Measurements from ENCODE around the gene CACNG8. TPM values are rescaled to one million over a fixed set of nuclear protein-coding genes. Genes with fewer than 3 reads are reported as not detected.

The CACNG8 gene
- total and polyA plus RNA-seq, 3 experiments from 2014 or later: not detected

- Histone ChIP-seq H3K4me1 (ENCODE audit: insufficient read depth, low read length) (no peaks in the 10 kb centered on the region), H3K9me3 (ENCODE audit: low read length) (no peaks in the 10 kb centered on the region), H3K36me3 (ENCODE audit: insufficient read depth, low read length) (no peaks in the 10 kb centered on the region), H3K27me3 (ENCODE audit: insufficient read depth, low read length, poor library complexity, severe bottlenecking) (peaks cover 15% of the 10 kb centered on the region), H3K27ac (ENCODE audit: low read depth, low read length) (no peak within 1 kb of the TSS), H3K4me3 (ENCODE audit: low read length) (no peak within 1 kb of the TSS)
- POLR2A ChIA-PET: no interaction called here
- Mint-ChIP-seq H3K27me3 (peaks cover 36 to 47% of the 10 kb centered on the region in 2 donors), H3K27ac (no peak within 1 kb of the TSS), H3K36me3 (peaks cover 0 to 4% (median 0%) of the 10 kb centered on the region in 3 donors), H3K9me3 (peaks cover 0 to 2% (median 0%) of the 10 kb centered on the region in 5 donors), H3K4me1 (peaks cover 0 to 5% (median 4%) of the 10 kb centered on the region in 3 donors), H3K4me3 (peak within 1 kb of the TSS in 3 of 7 donors; percentile 26 to 63 (median 41))
- no peak for DNase-seq
- CTCF ChIA-PET: no interaction called here
These were observed 28.7 kb downstream of the CACNG8 start, which contains the start of gene CACNG6 for GRCh38 chr19:53991224-53992113. Gene CACNG6, plus strand, starts transcription at chr19:53991637. Its CDS starts 1,241 bp downstream, at chr19:53992878.

GRCh38 chr19:53992211-53992610, 29.5 kb downstream of the CACNG8 start:
- Mint-ChIP-seq H3K27ac (no peak overlapping the region), H3K4me1 (peaks cover 0 to 5% (median 4%) of the 10 kb centered on the region in 3 donors), H3K36me3 (peaks cover 0 to 4% (median 0%) of the 10 kb centered on the region in 3 donors), H3K27me3 (peaks cover 36 to 50% of the 10 kb centered on the region in 2 donors), H3K9me3 (peaks cover 0 to 2% (median 0%) of the 10 kb centered on the region in 5 donors), H3K4me3 (peak overlapping the region in 2 of 7 donors; percentile 41 to 63)
- H3K4me1 ChIP-seq (ENCODE audit: insufficient read depth, low read length): no peaks in the 10 kb centered on the region
- no peak overlapping the region for H3K27ac ChIP-seq (ENCODE audit: low read depth, low read length)
- peaks cover 15% of the 10 kb centered on the region for H3K27me3 ChIP-seq (ENCODE audit: insufficient read depth, low read length, poor library complexity, severe bottlenecking)
- ChIA-PET POLR2A (no interaction called here), CTCF (no interaction called here)
- H3K36me3 ChIP-seq (ENCODE audit: insufficient read depth, low read length): no peaks in the 10 kb centered on the region
- DNase-seq: no peak
- H3K4me3 ChIP-seq (ENCODE audit: low read length): no peak overlapping the region
- H3K9me3 ChIP-seq (ENCODE audit: low read length): no peaks in the 10 kb centered on the region

- ChIA-PET POLR2A (no interaction called here), CTCF (no interaction called here)
- no peak overlapping the region for H3K27ac Mint-ChIP-seq
- peaks cover 0 to 2% (median 0%) of the 10 kb centered on the region in 5 donors for H3K9me3 Mint-ChIP-seq
- H3K4me1 ChIP-seq (ENCODE audit: insufficient read depth, low read length): no peaks in the 10 kb centered on the region
- no peak for DNase-seq
- H3K27me3 Mint-ChIP-seq: peaks cover 36 to 55% of the 10 kb centered on the region in 2 donors
- H3K27ac ChIP-seq (ENCODE audit: low read depth, low read length): no peak overlapping the region
- H3K9me3 ChIP-seq (ENCODE audit: low read length): no peaks in the 10 kb centered on the region
- peaks cover 0 to 5% (median 4%) of the 10 kb centered on the region in 3 donors for H3K4me1 Mint-ChIP-seq
- H3K27me3 ChIP-seq (ENCODE audit: insufficient read depth, low read length, poor library complexity, severe bottlenecking): peaks cover 19% of the 10 kb centered on the region
- no peak overlapping the region for H3K4me3 Mint-ChIP-seq
- peaks cover 0 to 4% (median 0%) of the 10 kb centered on the region in 3 donors for H3K36me3 Mint-ChIP-seq
- H3K4me3 ChIP-seq (ENCODE audit: low read length): no peak overlapping the region
- H3K36me3 ChIP-seq (ENCODE audit: insufficient read depth, low read length): no peaks in the 10 kb centered on the region
These were observed 30.1 kb downstream of the CACNG8 start for GRCh38 chr19:53992815-53993214.

GRCh38 chr19:53993448-53993847, 30.7 kb downstream of the CACNG8 start:
- POLR2A ChIA-PET: no interaction called here
- peaks cover 19% of the 10 kb centered on the region for H3K27me3 ChIP-seq (ENCODE audit: insufficient read depth, low read length, poor library complexity, severe bottlenecking)
- no peaks in the 10 kb centered on the region for H3K4me1 ChIP-seq (ENCODE audit: insufficient read depth, low read length)
- no peak for DNase-seq
- Mint-ChIP-seq H3K9me3 (peaks cover 0 to 2% (median 0%) of the 10 kb centered on the region in 5 donors), H3K27ac (no peak overlapping the region), H3K27me3 (peaks cover 36 to 55% of the 10 kb centered on the region in 2 donors), H3K4me1 (peaks cover 0 to 5% (median 4%) of the 10 kb centered on the region in 3 donors), H3K36me3 (peaks cover 0 to 4% (median 0%) of the 10 kb centered on the region in 3 donors), H3K4me3 (no peak overlapping the region)
- CTCF ChIA-PET: no interaction called here
- no peaks in the 10 kb centered on the region for H3K36me3 ChIP-seq (ENCODE audit: insufficient read depth, low read length)
- no peak overlapping the region for H3K27ac ChIP-seq (ENCODE audit: low read depth, low read length)
- H3K4me3 ChIP-seq (ENCODE audit: low read length): no peak overlapping the region
- H3K9me3 ChIP-seq (ENCODE audit: low read length): no peaks in the 10 kb centered on the region

GRCh38 chr19:53994811-53995210, 32.1 kb downstream of the CACNG8 start:
- Histone ChIP-seq H3K27me3 (ENCODE audit: insufficient read depth, low read length, poor library complexity, severe bottlenecking) (peaks cover 21% of the 10 kb centered on the region), H3K27ac (ENCODE audit: low read depth, low read length) (no peak overlapping the region), H3K4me3 (ENCODE audit: low read length) (no peak overlapping the region), H3K9me3 (ENCODE audit: low read length) (no peaks in the 10 kb centered on the region), H3K36me3 (ENCODE audit: insufficient read depth, low read length) (no peaks in the 10 kb centered on the region), H3K4me1 (ENCODE audit: insufficient read depth, low read length) (no peaks in the 10 kb centered on the region)
- Mint-ChIP-seq H3K27me3 (peaks cover 34 to 60% of the 10 kb centered on the region in 2 donors), H3K36me3 (no peaks in the 10 kb centered on the region), H3K9me3 (no peaks in the 10 kb centered on the region), H3K27ac (no peak overlapping the region), H3K4me1 (peaks cover 0 to 5% (median 4%) of the 10 kb centered on the region in 3 donors), H3K4me3 (no peak overlapping the region)
- POLR2A ChIA-PET: no interaction called here
- CTCF ChIA-PET: no interaction called here
- no peak for DNase-seq

DNA sequence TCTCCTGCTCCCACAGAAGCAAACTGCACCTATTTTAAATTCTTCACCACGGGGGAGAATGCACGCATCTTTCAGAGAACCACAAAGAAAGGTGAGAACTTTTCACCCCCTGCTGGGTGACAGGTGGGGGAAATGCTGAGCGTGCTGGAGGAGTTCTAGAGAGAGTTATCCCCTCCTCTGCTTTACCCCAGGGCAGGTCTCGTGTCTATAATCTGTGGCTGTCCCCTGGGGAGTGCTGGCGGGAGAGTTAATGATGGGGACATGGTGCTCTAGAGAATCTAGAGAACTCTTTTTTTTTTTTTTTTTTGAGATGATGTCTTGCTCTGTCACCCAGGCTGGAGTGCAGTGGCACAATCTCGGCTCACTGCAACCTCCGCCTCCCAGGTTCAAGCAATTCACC, 35.5 kb downstream of the CACNG8 start:
- no peaks in the 10 kb centered on the region for H3K4me1 Mint-ChIP-seq
- POLR2A ChIA-PET: no interaction called here
- H3K4me3 Mint-ChIP-seq: no peak overlapping the region
- H3K36me3 ChIP-seq (ENCODE audit: insufficient read depth, low read length): no peaks in the 10 kb centered on the region
- no peak overlapping the region for H3K4me3 ChIP-seq (ENCODE audit: low read length)
- peaks cover 14% of the 10 kb centered on the region for H3K27me3 ChIP-seq (ENCODE audit: insufficient read depth, low read length, poor library complexity, severe bottlenecking)
- H3K4me1 ChIP-seq (ENCODE audit: insufficient read depth, low read length): no peaks in the 10 kb centered on the region
- H3K27ac ChIP-seq (ENCODE audit: low read depth, low read length): no peak overlapping the region
- H3K27me3 Mint-ChIP-seq: peaks cover 35 to 70% of the 10 kb centered on the region in 2 donors
- no peaks in the 10 kb centered on the region for H3K36me3 Mint-ChIP-seq
- H3K27ac Mint-ChIP-seq: no peak overlapping the region
- H3K9me3 ChIP-seq (ENCODE audit: low read length): no peaks in the 10 kb centered on the region
- CTCF ChIA-PET: no interaction called here
- no peaks in the 10 kb centered on the region for H3K9me3 Mint-ChIP-seq
- DNase-seq: no peak

- H3K36me3 ChIP-seq (ENCODE audit: insufficient read depth, low read length): no peaks in the 10 kb centered on the region
- ChIA-PET POLR2A (no interaction called here), CTCF (no interaction called here)
- no peak for DNase-seq
- H3K36me3 Mint-ChIP-seq: no peaks in the 10 kb centered on the region
- no peaks in the 10 kb centered on the region for H3K4me1 ChIP-seq (ENCODE audit: insufficient read depth, low read length)
- no peaks in the 10 kb centered on the region for H3K4me1 Mint-ChIP-seq
- H3K27me3 Mint-ChIP-seq: peaks cover 24 to 58% of the 10 kb centered on the region in 2 donors
- H3K4me3 Mint-ChIP-seq: no peak overlapping the region
- H3K27ac ChIP-seq (ENCODE audit: low read depth, low read length): no peak overlapping the region
- no peaks in the 10 kb centered on the region for H3K9me3 Mint-ChIP-seq
- no peaks in the 10 kb centered on the region for H3K9me3 ChIP-seq (ENCODE audit: low read length)
- H3K4me3 ChIP-seq (ENCODE audit: low read length): no peak overlapping the region
- no peak overlapping the region for H3K27ac Mint-ChIP-seq
- peaks cover 7% of the 10 kb centered on the region for H3K27me3 ChIP-seq (ENCODE audit: insufficient read depth, low read length, poor library complexity, severe bottlenecking)
These were observed 37.0 kb downstream of the CACNG8 start for GRCh38 chr19:53999694-54000093.

DNA sequence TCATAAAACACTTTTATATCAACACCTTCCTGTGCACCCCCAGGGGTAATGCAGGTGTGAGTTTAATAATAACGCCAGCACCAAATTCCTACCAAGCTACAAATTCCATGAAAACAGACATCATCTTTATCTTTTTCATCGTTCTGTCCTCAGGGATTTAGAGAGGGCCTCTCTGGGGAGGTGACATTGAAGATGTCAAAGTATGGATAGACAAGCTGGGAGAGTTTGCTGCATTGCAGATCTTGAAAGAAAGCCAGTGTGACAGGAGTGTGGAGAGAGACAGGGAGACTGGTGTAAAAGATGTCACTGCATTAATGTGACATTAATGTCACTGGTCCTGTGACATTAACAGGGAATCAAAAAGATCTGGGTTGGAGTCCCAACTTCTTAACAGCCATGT, 38.8 kb downstream of the CACNG8 start:
- Histone ChIP-seq H3K4me3 (ENCODE audit: low read length) (no peak overlapping the region), H3K36me3 (ENCODE audit: insufficient read depth, low read length) (no peaks in the 10 kb centered on the region), H3K27me3 (ENCODE audit: insufficient read depth, low read length, poor library complexity, severe bottlenecking) (peaks cover 7% of the 10 kb centered on the region), H3K9me3 (ENCODE audit: low read length) (no peaks in the 10 kb centered on the region), H3K4me1 (ENCODE audit: insufficient read depth, low read length) (no peaks in the 10 kb centered on the region), H3K27ac (ENCODE audit: low read depth, low read length) (no peak overlapping the region)
- ChIA-PET POLR2A (no interaction called here), CTCF (no interaction called here)
- Mint-ChIP-seq H3K9me3 (no peaks in the 10 kb centered on the region), H3K4me3 (no peak overlapping the region), H3K36me3 (no peaks in the 10 kb centered on the region), H3K27me3 (peaks cover 12 to 46% of the 10 kb centered on the region in 2 donors), H3K4me1 (no peaks in the 10 kb centered on the region), H3K27ac (no peak overlapping the region)
- DNase-seq: no peak
